Suprapubic skin (tissue), 4 donors: Measurements from ENCODE around the gene STARD13.

Experiments
- CTCF ChIP-seq, 2 donors: fragments of 200-600 bp in 1 of 2; fragments of 450-650 bp in 1 of 2; sonication (generic) in 1 of 2; IDR thresholded peaks; one replicate each; pipeline ENCODE4 v1.5.1; 2016 to 2019; ENCODE audit warnings: antibody characterized with exemption in 2 of 2, mild to moderate bottlenecking in 1 of 2, moderate library complexity in 1 of 2
- POLR2A ChIP-seq, 2 donors: fragments of 450-650 bp; IDR thresholded peaks; one replicate each; pipeline ENCODE4 v1.6.1; 2017; ENCODE audit warnings: antibody characterized with exemption in 2 of 2, mild to moderate bottlenecking in 2 of 2, moderate library complexity in 2 of 2
- POLR2AphosphoS5 ChIP-seq, 3 donors: sonication (generic); formaldehyde crosslinking; IDR thresholded peaks; one replicate each; pipeline ENCODE4 v1.6.1; 2017; ENCODE audit warnings: antibody characterized with exemption in 3 of 3

GRCh38 chr13:33280923-33281322, 4.6 kb downstream of the STARD13 start:
- TF ChIP-seq POLR2AphosphoS5 (IDR thresholded peaks at IDR 0.05), result no peak
- TF ChIP-seq CTCF (IDR thresholded peaks at IDR 0.05), result no peak
- TF ChIP-seq POLR2A (IDR thresholded peaks at IDR 0.05), result no peak
